Activated naive CD4-positive, alpha-beta T cell treated with anti-CD3 and anti-CD28 coated beads, Interleukin-2, amount 10 ng/mL, durations not matched to agents 7 days and 5 days (primary cell): ENCODE measurements around the gene RIMBP2.

Experiments
- CTCF ChIA-PET: fragments of 350-600 bp; sonication (Branson Sonifier 250); formaldehyde crosslinking; loops from one replicate; lab custom pipeline; 2021; ENCODE audit warnings: antibody characterized with exemption; lab: Charles Lee
- DNase-seq: peaks from one replicate; pipeline ENCODE4 v3.0.0-alpha.2; 2020
- H3K27ac Mint-ChIP-seq: one replicate; pipeline ENCODE4 v1.8.0; 2021; ENCODE audit warnings: mild to moderate bottlenecking, moderate library complexity, mixed read lengths
- H3K27me3 Mint-ChIP-seq: one replicate; pipeline ENCODE4 v1.8.0; 2021; ENCODE audit warnings: mild to moderate bottlenecking, mixed read lengths
- H3K36me3 Mint-ChIP-seq: one replicate; pipeline ENCODE4 v1.8.0; 2021; ENCODE audit warnings: mixed read lengths
- H3K4me1 Mint-ChIP-seq: one replicate; pipeline ENCODE4 v1.8.0; 2021; ENCODE audit warnings: mixed read lengths
- H3K4me3 Mint-ChIP-seq: one replicate; pipeline ENCODE4 v1.8.0; 2021; ENCODE audit warnings: mild to moderate bottlenecking, moderate library complexity, mixed read lengths
- H3K9me3 Mint-ChIP-seq: one replicate; pipeline ENCODE4 v1.8.0; 2021; ENCODE audit warnings: mixed read lengths

RIMBP2 gene

DNA sequence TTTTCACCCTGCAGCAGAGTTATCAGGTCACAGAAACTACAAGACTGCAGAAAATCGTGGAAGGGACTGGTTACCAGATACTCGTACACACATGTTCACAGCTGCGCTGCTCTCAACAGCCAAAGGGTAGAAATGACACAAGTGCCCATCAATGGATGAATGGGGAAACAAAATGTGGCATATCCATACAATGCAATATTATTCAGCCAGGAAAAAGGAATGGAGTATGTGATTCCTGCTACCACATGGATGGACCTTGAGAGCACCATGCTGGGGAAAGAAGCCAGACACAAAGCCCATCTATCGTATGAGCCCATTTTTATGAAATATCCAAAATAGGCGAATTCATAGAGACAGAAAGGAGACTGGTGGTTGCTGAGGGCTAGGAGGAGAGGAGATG is 1.7 kb upstream of the RIMBP2 start:
- Mint-ChIP-seq H3K4me1 (peaks cover 2% of the 10 kb centered on the region), H3K9me3 (peaks cover 7% of the 10 kb centered on the region), H3K4me3 (no peak overlapping the region), H3K27ac (no peak overlapping the region), H3K36me3 (peaks cover under 1% of the 10 kb centered on the region), H3K27me3 (peaks cover 55% of the 10 kb centered on the region)
- DNase-seq, result no peak
- CTCF ChIA-PET, result no interaction called here

DNA sequence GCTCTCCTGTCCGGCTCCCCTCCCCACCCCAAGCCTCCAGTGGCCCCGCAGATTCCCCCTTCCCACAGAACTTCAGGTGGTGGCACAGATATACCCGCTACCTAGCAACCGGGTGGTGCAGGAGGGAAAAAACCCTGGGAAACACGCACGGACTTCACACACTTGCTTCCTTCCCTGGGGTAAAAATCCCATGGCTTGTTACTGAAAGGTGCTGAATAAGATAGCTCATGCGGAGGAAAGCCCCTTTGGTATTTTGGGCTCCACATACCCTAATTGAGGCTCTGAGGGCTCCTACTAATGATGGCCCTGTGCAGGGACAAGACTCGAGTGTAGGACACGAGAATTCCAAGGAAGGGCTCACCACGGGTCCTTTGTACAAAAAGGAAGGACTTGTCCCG is 869 bp upstream of the RIMBP2 start:
- Mint-ChIP-seq H3K27ac (no peak overlapping the region), H3K36me3 (no peaks in the 10 kb centered on the region), H3K4me1 (peaks cover 2% of the 10 kb centered on the region), H3K27me3 (peaks cover 57% of the 10 kb centered on the region), H3K9me3 (no peaks in the 10 kb centered on the region), H3K4me3 (no peak overlapping the region)
- CTCF ChIA-PET, result no interaction called here
- no peak for DNase-seq

DNA sequence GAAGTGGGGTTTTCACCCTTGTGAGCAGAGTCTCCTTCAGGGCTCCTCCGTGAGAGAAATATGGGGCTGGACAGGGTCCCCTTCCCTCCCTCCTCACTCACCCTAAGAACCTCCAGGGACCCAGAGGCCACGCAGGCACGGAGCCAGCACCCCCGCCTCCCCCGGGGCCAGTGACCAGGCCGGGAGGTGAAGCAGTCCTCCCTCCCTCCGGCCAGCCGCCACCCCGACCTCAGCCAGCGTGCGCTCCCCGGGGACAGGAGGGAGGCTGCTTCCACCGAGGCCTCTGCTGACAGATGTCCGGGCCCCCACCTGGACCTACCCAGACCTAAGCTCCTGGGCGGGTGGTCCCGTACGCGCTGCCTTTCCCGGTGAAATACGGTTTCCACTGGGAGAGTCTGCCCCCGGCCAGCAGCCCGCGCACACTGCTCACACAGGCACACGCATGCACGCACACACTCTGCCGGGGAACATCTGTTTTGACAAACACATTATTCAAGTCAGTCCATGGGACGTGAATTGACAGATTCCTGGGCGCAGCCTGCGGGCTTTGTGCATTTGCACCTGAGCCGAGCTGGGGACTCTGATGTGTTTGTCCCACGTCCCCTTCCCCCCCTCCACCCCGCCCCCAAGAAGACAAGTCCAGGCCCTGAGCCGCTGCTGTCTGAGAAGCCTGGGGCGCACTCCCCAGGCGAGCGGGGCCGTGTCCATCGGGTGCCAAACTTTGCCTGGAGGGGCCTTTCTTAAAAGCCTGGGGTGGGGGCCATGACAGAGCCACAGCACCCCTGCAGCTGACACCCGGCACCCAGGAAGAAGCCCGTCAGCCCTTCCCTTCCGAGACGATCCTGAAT is 725 bp downstream of the RIMBP2 start:
- Mint-ChIP-seq H3K9me3 (no peaks in the 10 kb centered on the region), H3K4me1 (peaks cover 2% of the 10 kb centered on the region), H3K27ac (no peak overlapping the region), H3K36me3 (no peaks in the 10 kb centered on the region), H3K27me3 (peaks cover 57% of the 10 kb centered on the region), H3K4me3 (no peak overlapping the region)
- no peak for DNase-seq
- CTCF ChIA-PET, result interaction anchor here (0.6 kb wide), 1 partner anchor 366 kb away, joined by 3 read pairs; no protein-coding TSS in a partner anchor

DNA sequence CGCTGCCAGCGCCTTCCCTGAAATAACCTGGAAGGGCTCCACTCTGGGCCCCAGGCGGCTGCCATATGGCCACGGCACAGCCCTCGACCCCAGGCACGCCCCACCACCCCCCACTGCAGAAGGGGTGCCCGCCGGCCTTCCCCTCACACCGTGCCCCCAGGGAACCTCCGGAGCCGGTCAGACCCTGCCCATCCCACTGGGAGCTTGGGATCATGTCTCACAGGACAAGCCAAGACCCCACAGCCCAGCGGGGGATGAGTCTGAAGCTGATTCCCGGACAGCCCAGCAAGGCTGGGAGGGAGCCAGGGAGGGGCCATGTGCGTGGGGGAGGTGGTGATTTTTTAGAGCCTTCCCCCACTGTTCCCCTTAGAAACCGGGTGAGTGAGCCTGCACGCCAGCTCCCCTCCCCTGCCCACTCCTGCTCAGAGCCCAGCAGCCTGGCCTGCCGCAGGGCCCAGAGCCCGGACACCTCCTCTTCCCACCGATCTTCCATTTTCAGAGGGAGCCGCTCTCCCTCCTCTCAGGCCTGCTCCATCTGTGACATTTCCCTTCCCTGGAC is 1.4 kb downstream of the RIMBP2 start:
- CTCF ChIA-PET, result no interaction called here
- Mint-ChIP-seq H3K27me3 (peaks cover 57% of the 10 kb centered on the region), H3K9me3 (no peaks in the 10 kb centered on the region), H3K4me1 (peaks cover 2% of the 10 kb centered on the region), H3K27ac (no peak overlapping the region), H3K36me3 (no peaks in the 10 kb centered on the region), H3K4me3 (no peak overlapping the region)
- DNase-seq, result no peak

DNA sequence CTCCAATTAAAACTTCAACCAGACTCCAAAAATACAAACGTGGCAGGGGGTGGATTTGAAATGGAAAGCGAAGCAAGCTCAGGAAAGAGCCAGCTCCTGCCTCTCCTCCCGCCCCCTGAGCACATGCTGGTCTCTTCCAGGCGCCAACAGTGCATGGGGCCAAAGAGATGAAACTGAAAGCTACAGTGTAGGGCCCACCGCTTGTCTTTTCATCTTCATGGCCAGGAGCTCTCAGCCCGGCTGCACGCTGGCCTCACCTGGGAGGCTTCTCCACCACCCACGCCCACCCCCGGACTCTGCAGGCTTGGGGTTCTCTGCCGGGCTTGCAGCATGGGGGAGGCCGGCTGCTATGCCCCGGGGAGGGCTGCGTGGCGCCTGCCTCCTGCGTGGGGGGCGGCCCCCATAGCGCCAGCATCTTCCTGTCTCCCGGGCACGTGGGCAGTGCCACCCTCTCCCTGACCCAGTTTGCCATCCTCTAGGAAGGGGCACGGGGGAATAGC is 2.0 kb downstream of the RIMBP2 start:
- no peak for DNase-seq
- no peak overlapping the region for H3K4me3 Mint-ChIP-seq
- H3K4me1 Mint-ChIP-seq, result peaks cover 2% of the 10 kb centered on the region
- H3K27me3 Mint-ChIP-seq, result peaks cover 57% of the 10 kb centered on the region
- no peaks in the 10 kb centered on the region for H3K36me3 Mint-ChIP-seq
- no peak overlapping the region for H3K27ac Mint-ChIP-seq
- no peaks in the 10 kb centered on the region for H3K9me3 Mint-ChIP-seq
- CTCF ChIA-PET, result no interaction called here

DNA sequence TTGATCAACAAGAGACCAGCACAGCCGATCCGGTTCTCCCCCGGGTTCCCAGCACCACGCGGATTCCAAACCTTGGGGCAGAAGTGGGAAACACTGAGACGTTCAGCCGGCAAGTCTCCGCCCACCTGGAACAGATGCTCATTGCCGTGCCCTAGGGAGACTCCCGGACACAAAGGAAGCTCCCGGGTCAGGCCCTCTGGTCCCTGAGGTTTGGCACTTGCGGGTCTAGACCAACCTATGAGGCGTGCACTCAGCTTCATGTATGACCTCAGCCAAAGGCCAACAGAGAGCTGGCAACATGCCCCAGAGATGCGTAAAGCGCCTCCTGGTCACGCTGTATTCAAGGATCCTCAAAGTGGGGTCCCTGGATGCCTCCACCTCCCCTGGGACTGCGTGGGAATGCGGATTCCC is 2.5 kb downstream of the RIMBP2 start:
- DNase-seq, result no peak
- H3K9me3 Mint-ChIP-seq, result no peaks in the 10 kb centered on the region
- H3K27me3 Mint-ChIP-seq, result peaks cover 57% of the 10 kb centered on the region
- H3K4me3 Mint-ChIP-seq, result no peak overlapping the region
- peaks cover 2% of the 10 kb centered on the region for H3K4me1 Mint-ChIP-seq
- H3K36me3 Mint-ChIP-seq, result no peaks in the 10 kb centered on the region
- CTCF ChIA-PET, result no interaction called here
- H3K27ac Mint-ChIP-seq, result no peak overlapping the region

DNA sequence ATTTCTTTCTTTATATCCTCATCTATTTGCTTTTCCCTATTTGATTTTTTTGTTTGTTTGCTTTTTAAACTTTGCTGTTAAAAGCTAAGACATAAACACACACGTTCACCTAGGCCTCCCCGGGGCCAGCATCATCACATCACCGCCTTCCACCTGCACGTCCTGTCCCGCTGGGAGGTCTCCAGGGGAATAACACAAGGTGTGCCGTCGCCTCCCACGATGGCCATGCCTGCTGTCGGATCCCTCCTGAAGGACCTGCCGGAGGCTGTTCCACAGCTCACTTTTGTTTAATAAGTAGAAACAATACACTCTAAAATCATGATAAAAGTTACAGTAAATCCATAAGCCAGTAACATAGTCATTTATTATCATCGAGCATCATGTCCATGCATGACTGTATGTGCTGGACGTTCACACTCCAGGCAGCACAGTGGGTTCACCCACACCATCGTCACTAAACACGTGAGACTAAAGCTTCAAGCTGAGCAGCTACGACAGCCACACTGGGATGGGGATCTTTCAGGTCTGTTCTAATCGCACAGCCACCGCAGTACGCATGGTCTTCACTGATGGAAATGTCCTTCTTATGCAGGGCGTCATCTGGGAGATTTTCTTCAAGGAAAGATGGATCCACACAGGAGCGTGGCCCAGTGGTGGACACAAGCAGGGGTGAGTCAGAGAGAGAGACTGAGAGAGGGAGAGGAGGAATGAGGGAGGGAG is 3.6 kb downstream of the RIMBP2 start:
- CTCF ChIA-PET, result interaction anchor here (0.9 kb wide), 1 partner anchor 420 kb away, joined by 3 read pairs; no protein-coding TSS in a partner anchor
- H3K27ac Mint-ChIP-seq, result no peak overlapping the region
- no peak for DNase-seq
- no peaks in the 10 kb centered on the region for H3K9me3 Mint-ChIP-seq
- peaks cover 49% of the 10 kb centered on the region for H3K27me3 Mint-ChIP-seq
- H3K4me3 Mint-ChIP-seq, result no peak overlapping the region
- no peaks in the 10 kb centered on the region for H3K36me3 Mint-ChIP-seq
- H3K4me1 Mint-ChIP-seq, result peaks cover 2% of the 10 kb centered on the region

DNA sequence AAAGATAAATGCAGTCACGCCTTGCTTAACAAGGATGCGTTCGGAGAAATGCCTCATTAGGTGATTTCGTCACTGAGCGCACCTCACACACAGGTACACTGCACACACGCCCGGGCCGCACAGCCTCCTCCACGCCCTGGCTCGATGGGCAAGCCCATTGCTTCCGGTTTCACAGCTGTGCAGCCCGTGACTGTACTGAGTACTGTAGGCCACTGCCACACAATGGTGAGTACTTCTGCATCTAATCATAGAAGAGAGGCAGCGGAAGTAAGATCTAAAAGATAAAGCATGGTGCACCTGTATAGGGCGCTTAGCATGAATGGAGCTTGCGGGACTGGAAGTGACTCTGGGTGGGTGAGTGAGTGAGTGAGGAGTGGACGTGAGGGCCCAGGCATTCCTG is 4.3 kb downstream of the RIMBP2 start:
- H3K27me3 Mint-ChIP-seq, result peaks cover 42% of the 10 kb centered on the region
- peaks cover 2% of the 10 kb centered on the region for H3K4me1 Mint-ChIP-seq
- no peaks in the 10 kb centered on the region for H3K36me3 Mint-ChIP-seq
- H3K4me3 Mint-ChIP-seq, result no peak overlapping the region
- H3K27ac Mint-ChIP-seq, result no peak overlapping the region
- H3K9me3 Mint-ChIP-seq, result no peaks in the 10 kb centered on the region
- CTCF ChIA-PET, result interaction anchor here (0.9 kb wide), 1 partner anchor 420 kb away, joined by 3 read pairs; no protein-coding TSS in a partner anchor
- no peak for DNase-seq

DNA sequence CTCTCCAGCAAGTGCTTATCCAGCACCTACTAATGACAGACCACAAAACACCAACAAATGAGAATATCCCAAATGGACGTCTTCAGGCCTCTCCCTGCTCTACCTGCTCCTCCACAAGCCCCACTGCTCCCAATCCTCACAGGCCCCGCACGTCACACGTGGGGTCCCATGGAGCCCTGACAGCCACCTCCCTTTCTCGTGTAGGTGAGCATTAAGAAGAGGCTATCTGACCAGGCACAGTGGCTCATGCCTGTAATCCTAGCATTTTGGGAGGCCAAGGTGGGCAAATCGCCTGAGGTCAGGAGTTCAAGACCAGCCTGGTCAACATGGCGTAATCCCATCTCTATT is 5.4 kb downstream of the RIMBP2 start:
- Mint-ChIP-seq H3K9me3 (no peaks in the 10 kb centered on the region), H3K4me3 (no peak overlapping the region), H3K4me1 (peaks cover 2% of the 10 kb centered on the region), H3K27me3 (peaks cover 31% of the 10 kb centered on the region), H3K36me3 (no peaks in the 10 kb centered on the region), H3K27ac (no peak overlapping the region)
- no peak for DNase-seq
- CTCF ChIA-PET, result no interaction called here

DNA sequence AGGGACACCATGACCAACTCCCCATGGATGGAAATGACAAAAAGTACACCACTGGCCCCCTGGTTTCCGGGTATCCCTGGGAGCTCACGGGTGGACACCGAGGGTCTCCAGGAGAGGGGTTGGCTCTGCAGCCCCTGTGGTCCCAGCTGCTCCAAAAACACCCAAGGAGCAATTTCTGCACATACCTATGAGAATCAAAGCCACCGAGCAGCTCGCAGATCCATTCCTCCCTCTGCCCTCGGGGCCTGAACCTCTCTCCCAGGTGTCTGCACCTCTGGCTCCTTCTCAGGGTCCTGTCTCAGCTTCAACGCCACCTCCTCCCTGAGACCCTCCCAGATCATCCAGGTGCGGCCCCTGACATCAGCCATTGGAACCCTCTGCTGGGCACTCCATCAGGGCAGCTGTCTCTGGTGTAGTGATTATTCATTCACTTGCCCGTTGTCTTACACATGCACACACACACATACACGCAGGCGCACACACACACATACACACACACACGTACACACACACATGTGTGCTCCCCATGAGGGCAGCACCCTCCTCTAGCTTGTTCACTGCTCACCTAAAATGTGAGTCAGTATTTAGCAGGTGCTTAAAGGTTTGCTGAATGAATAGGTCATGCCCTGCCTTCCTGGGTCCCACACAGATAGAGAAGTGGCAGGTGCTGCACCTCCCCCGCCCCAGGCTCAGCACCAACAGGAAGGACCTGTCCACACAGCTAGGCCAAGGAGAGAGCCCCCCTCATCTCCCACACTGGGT is 5.9 kb downstream of the RIMBP2 start:
- H3K4me3 Mint-ChIP-seq, result no peak overlapping the region
- H3K9me3 Mint-ChIP-seq, result no peaks in the 10 kb centered on the region
- H3K36me3 Mint-ChIP-seq, result no peaks in the 10 kb centered on the region
- H3K27ac Mint-ChIP-seq, result no peak overlapping the region
- H3K27me3 Mint-ChIP-seq, result peaks cover 25% of the 10 kb centered on the region
- peaks cover 2% of the 10 kb centered on the region for H3K4me1 Mint-ChIP-seq
- CTCF ChIA-PET, result no interaction called here
- DNase-seq, result no peak

DNA sequence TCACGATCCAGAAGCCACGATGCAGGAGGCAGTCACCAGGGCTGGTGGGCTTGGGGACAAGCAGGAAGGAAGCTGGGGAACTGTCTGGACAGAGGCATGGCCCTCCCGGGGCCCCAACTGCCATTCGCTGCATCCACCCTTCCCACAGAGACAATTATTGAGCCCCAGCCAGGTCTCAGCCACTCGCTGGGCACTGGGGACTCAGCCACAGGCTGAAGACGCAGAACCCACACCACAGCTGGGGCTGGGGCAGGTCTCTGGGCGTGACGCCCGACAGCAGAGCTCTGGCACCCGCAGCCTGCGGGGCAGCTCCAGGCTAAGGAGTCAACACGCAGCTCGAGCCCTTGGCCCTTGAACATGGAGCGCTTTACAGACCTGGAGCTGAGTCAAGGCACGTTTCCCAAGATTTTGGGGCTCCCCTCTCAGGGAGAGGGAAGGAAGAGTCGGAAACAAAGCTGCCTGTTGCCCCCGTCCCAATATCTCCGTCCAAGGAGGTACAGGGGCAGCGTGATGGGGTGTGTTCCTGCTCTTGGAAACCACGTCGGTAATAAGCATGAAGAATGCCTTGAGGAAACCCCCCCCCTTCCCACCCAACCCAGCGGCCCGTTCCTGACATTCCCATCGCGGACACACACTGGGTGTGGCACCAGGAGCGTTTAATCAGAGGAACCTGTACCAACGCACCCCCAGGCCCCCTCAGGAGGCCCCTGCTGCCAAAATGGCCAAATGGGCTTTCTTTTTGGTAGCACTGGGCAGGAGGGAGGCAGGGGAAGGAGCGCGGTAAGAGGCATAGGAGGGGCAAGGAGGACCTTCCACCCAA is 6.7 kb downstream of the RIMBP2 start:
- Mint-ChIP-seq H3K4me3 (no peak overlapping the region), H3K4me1 (no peaks in the 10 kb centered on the region), H3K9me3 (no peaks in the 10 kb centered on the region), H3K27ac (no peak overlapping the region), H3K36me3 (no peaks in the 10 kb centered on the region), H3K27me3 (peaks cover 18% of the 10 kb centered on the region)
- CTCF ChIA-PET, result no interaction called here
- DNase-seq, result no peak

DNA sequence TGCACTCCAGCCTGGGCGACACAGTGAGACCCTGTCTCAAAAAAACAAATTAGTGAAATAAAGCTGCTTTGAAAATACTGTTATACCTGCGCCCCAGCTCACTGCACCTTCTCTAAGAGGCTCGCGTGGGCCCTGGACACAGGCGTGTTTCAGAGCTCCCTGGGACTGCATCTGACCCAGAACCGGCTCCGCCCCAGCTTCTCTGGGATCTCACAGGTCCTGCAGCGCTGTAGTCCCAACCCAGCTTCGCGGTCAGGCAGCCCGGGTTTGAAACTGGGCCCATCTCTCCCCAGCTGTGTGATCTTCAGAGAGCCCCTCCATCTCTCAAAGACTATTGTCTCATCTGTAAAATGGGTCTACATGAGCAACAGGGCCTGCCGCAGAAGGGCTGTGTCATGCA is 7.5 kb downstream of the RIMBP2 start:
- Mint-ChIP-seq H3K4me1 (no peaks in the 10 kb centered on the region), H3K27me3 (peaks cover 10% of the 10 kb centered on the region), H3K4me3 (no peak overlapping the region), H3K36me3 (no peaks in the 10 kb centered on the region), H3K27ac (no peak overlapping the region), H3K9me3 (no peaks in the 10 kb centered on the region)
- DNase-seq, result no peak
- CTCF ChIA-PET, result no interaction called here

DNA sequence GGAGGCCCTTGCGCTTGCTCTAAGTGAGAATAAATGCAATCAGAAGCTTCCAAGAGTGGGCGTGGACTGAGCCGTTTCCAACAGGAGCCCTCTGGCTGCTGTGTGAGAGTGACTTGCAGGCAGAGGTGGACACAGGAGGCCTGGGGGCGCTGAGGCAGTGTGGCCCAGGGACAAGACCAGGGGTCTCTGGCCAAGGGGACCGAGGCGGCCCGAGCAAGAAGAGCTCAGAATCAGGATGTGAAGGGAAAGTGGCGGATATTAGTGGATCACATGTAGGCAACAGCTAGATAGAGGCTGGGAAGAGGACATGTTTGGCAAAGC is 8.6 kb downstream of the RIMBP2 start:
- Mint-ChIP-seq H3K27ac (no peak overlapping the region), H3K4me3 (no peak overlapping the region), H3K4me1 (no peaks in the 10 kb centered on the region), H3K27me3 (no peaks in the 10 kb centered on the region), H3K36me3 (no peaks in the 10 kb centered on the region), H3K9me3 (no peaks in the 10 kb centered on the region)
- CTCF ChIA-PET, result no interaction called here
- DNase-seq, result no peak
